ENCODE data around the gene DDX23.

DNA sequence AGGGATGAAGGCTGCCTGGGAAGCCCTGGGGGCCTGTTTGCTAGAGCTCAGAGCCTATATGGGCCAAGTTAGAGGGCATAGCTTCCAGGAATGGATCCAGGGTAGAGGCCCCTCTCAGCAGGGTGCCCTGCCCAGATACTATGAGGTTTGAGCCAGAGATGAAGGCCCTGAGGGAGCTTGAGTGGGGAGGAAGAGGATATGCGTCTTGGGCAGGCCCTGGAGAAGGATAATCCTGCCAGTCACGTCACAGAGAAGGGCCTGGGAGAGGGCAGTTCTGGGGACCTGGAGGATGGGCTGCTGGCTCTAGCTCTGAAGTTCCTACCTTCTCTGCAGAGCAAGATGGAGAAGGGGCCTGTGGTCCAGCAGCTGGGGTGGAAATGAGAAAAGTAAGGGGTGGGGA lies 39.6 kb downstream of the DDX23 start:
- TF ChIP-seq CTCF (IDR thresholded peaks at IDR 0.05) (no peak), POLR2A (IDR thresholded peaks at IDR 0.05) (no peak)

Data from right lobe of liver (tissue), 4 donors.